HEK293 (cell line): ENCODE measurements around the gene SZT2.
A peak's percentile ranks its signal among the peaks of the same experiment; 100 is the strongest.

Source experiments
- BCL11A ChIP-seq: fragments of 450-650 bp; formaldehyde crosslinking; IDR thresholded peaks from 2 replicates; pipeline ENCODE4 v1.5.1; 2016; ENCODE audit warnings: low read depth, missing biosample characterization, missing genetic modification characterization
- KLF16 ChIP-seq: fragments of 450-650 bp; formaldehyde crosslinking; IDR thresholded peaks from 2 replicates; pipeline ENCODE4 v1.5.1; 2017; ENCODE audit warnings: missing biosample characterization, missing genetic modification characterization
- KLF17 ChIP-seq: fragments of 450-650 bp; formaldehyde crosslinking; IDR thresholded peaks from 2 replicates; pipeline ENCODE4 v1.5.1; 2016; ENCODE audit warnings: missing biosample characterization, missing genetic modification characterization
- KLF7 ChIP-seq: fragments of 450-650 bp; formaldehyde crosslinking; IDR thresholded peaks from 2 replicates; pipeline ENCODE4 v1.5.1; 2016; ENCODE audit warnings: missing biosample characterization, missing genetic modification characterization, borderline replicate concordance
- KLF9 ChIP-seq: fragments of 450-650 bp; formaldehyde crosslinking; IDR thresholded peaks from 2 replicates; pipeline ENCODE4 v1.5.1; 2016; ENCODE audit warnings: missing biosample characterization, missing genetic modification characterization, low read depth
- MEIS1 ChIP-seq: sonication (generic); formaldehyde crosslinking; IDR thresholded peaks from 2 replicates; pipeline ENCODE4 v1.8.1; 2022; ENCODE audit warnings: missing genetic modification reagents, mild to moderate bottlenecking, borderline replicate concordance
- MZF1 ChIP-seq: fragments of 450-650 bp; formaldehyde crosslinking; IDR thresholded peaks from 2 replicates; pipeline ENCODE4 v1.5.1; 2017; ENCODE audit warnings: missing biosample characterization, missing genetic modification characterization, borderline replicate concordance
- OSR2 ChIP-seq: fragments of 450-650 bp; formaldehyde crosslinking; IDR thresholded peaks from 2 replicates; pipeline ENCODE4 v1.5.1; 2016; ENCODE audit warnings: missing biosample characterization, missing genetic modification characterization
- PRDM6 ChIP-seq: fragments of 450-650 bp; formaldehyde crosslinking; IDR thresholded peaks from 2 replicates; pipeline ENCODE4 v1.5.1; 2017; ENCODE audit warnings: missing biosample characterization, missing genetic modification characterization
- SALL2 ChIP-seq: fragments of 450-650 bp; formaldehyde crosslinking; IDR thresholded peaks from 2 replicates; pipeline ENCODE4 v1.5.0; 2017; ENCODE audit warnings: missing biosample characterization, mild to moderate bottlenecking, missing genetic modification characterization, borderline replicate concordance
- SCRT1 ChIP-seq: fragments of 450-650 bp; formaldehyde crosslinking; IDR thresholded peaks from 2 replicates; pipeline ENCODE4 v1.5.1; 2016; ENCODE audit warnings: missing biosample characterization, missing genetic modification characterization, borderline replicate concordance
- SP7 ChIP-seq: fragments of 450-650 bp; formaldehyde crosslinking; IDR thresholded peaks from 2 replicates; pipeline ENCODE4 v1.5.1; 2016; ENCODE audit warnings: missing biosample characterization, missing genetic modification characterization
- ZBTB21 ChIP-seq: fragments of 450-650 bp; formaldehyde crosslinking; IDR thresholded peaks from 2 replicates; pipeline ENCODE4 v1.5.1; 2017; ENCODE audit warnings: missing biosample characterization, missing genetic modification characterization
- ZBTB6 ChIP-seq: fragments of 450-650 bp; formaldehyde crosslinking; IDR thresholded peaks from 2 replicates; pipeline ENCODE4 v1.5.1; 2017; ENCODE audit warnings: missing biosample characterization, missing genetic modification characterization
- ZFP41 ChIP-seq: fragments of 450-650 bp; formaldehyde crosslinking; IDR thresholded peaks from 2 replicates; pipeline ENCODE4 v1.5.1; 2016; ENCODE audit warnings: missing biosample characterization, missing genetic modification characterization, borderline replicate concordance
- ZNF10 ChIP-seq: fragments of 450-650 bp; formaldehyde crosslinking; IDR thresholded peaks from 2 replicates; pipeline ENCODE4 v1.5.1; 2017; ENCODE audit warnings: missing biosample characterization, missing genetic modification characterization
- ZNF2 ChIP-seq: fragments of 450-650 bp; formaldehyde crosslinking; IDR thresholded peaks from 2 replicates; pipeline ENCODE4 v1.5.1; 2016; ENCODE audit warnings: missing biosample characterization, missing genetic modification characterization
- ZNF211 ChIP-seq: fragments of 450-650 bp; formaldehyde crosslinking; IDR thresholded peaks from 2 replicates; pipeline ENCODE4 v1.5.1; 2016; ENCODE audit warnings: low read depth, missing biosample characterization, missing genetic modification characterization
- ZNF214 ChIP-seq: fragments of 450-650 bp; formaldehyde crosslinking; IDR thresholded peaks from 2 replicates; pipeline ENCODE4 v1.5.1; 2017; ENCODE audit warnings: missing biosample characterization, mild to moderate bottlenecking, missing genetic modification characterization, borderline replicate concordance
- ZNF248 ChIP-seq: fragments of 450-650 bp; formaldehyde crosslinking; IDR thresholded peaks from 2 replicates; pipeline ENCODE4 v1.5.1; 2017; ENCODE audit warnings: missing biosample characterization, missing genetic modification characterization
- ZNF391 ChIP-seq: fragments of 450-650 bp; formaldehyde crosslinking; IDR thresholded peaks from 2 replicates; pipeline ENCODE4 v1.5.1; 2016; ENCODE audit warnings: low read depth, missing biosample characterization, missing genetic modification characterization, borderline replicate concordance
- ZNF404 ChIP-seq: fragments of 450-650 bp; formaldehyde crosslinking; IDR thresholded peaks from 2 replicates; pipeline ENCODE4 v1.5.1; 2017; ENCODE audit warnings: missing biosample characterization, missing genetic modification characterization
- ZNF426 ChIP-seq: fragments of 450-650 bp; formaldehyde crosslinking; IDR thresholded peaks from 2 replicates; pipeline ENCODE4 v1.5.1; 2017; ENCODE audit warnings: missing biosample characterization, missing genetic modification characterization, mild to moderate bottlenecking, inconsistent platforms, moderate library complexity
- ZNF488 ChIP-seq: fragments of 450-650 bp; formaldehyde crosslinking; IDR thresholded peaks from 2 replicates; pipeline ENCODE4 v1.5.1; 2016; ENCODE audit warnings: missing biosample characterization, missing genetic modification characterization
- ZNF501 ChIP-seq: fragments of 450-650 bp; formaldehyde crosslinking; IDR thresholded peaks from 2 replicates; pipeline ENCODE4 v1.5.1; 2016; ENCODE audit warnings: missing biosample characterization, missing genetic modification characterization
- ZNF544 ChIP-seq: fragments of 450-650 bp; formaldehyde crosslinking; IDR thresholded peaks from 2 replicates; pipeline ENCODE4 v1.5.0; 2017; ENCODE audit warnings: missing biosample characterization, missing genetic modification characterization
- ZNF580 ChIP-seq: fragments of 450-650 bp; formaldehyde crosslinking; IDR thresholded peaks from 2 replicates; pipeline ENCODE4 v1.5.1; 2016; ENCODE audit warnings: missing biosample characterization, missing genetic modification characterization
- ZNF596 ChIP-seq: fragments of 450-650 bp; IDR thresholded peaks from 2 replicates; pipeline ENCODE4 v1.5.0; 2018; ENCODE audit warnings: missing biosample characterization, mild to moderate bottlenecking, missing genetic modification characterization, moderate library complexity
- ZNF626 ChIP-seq: fragments of 450-650 bp; sonication (Bioruptor Pico); formaldehyde crosslinking; IDR thresholded peaks from 2 replicates; pipeline ENCODE4 v1.5.1; 2018; ENCODE audit warnings: missing biosample characterization, missing genetic modification characterization, inconsistent platforms
- ZNF629 ChIP-seq: fragments of 450-650 bp; formaldehyde crosslinking; IDR thresholded peaks from 2 replicates; pipeline ENCODE4 v1.5.1; 2017; ENCODE audit warnings: missing biosample characterization, missing genetic modification characterization
- ZNF645 ChIP-seq: fragments of 450-650 bp; formaldehyde crosslinking; IDR thresholded peaks from 2 replicates; pipeline ENCODE4; 2016; ENCODE audit warnings: missing biosample characterization, missing genetic modification characterization
- ZNF654 ChIP-seq: fragments of 450-650 bp; formaldehyde crosslinking; IDR thresholded peaks from 2 replicates; pipeline ENCODE4 v1.5.1; 2016; ENCODE audit warnings: low read depth, missing biosample characterization, missing genetic modification characterization
- ZNF658 ChIP-seq: fragments of 450-650 bp; formaldehyde crosslinking; IDR thresholded peaks from 2 replicates; pipeline ENCODE4; 2016; ENCODE audit warnings: missing biosample characterization, missing genetic modification characterization
- ZNF747 ChIP-seq: fragments of 450-650 bp; formaldehyde crosslinking; IDR thresholded peaks from 2 replicates; pipeline ENCODE4 v1.5.1; 2016; ENCODE audit warnings: missing biosample characterization, missing genetic modification characterization
- ZNF792 ChIP-seq: fragments of 450-650 bp; formaldehyde crosslinking; IDR thresholded peaks from 2 replicates; pipeline ENCODE4 v1.5.1; 2016; ENCODE audit warnings: missing biosample characterization, missing genetic modification characterization
- ZNF843 ChIP-seq: fragments of 450-650 bp; formaldehyde crosslinking; IDR thresholded peaks from 2 replicates; pipeline ENCODE4 v1.5.1; 2016; ENCODE audit warnings: missing biosample characterization, missing genetic modification characterization
- ZSCAN16 ChIP-seq: fragments of 450-650 bp; formaldehyde crosslinking; IDR thresholded peaks from 2 replicates; pipeline ENCODE4 v1.5.1; 2016; ENCODE audit warnings: missing biosample characterization, missing genetic modification characterization

The SZT2 gene

GRCh38 chr1:43396059-43396458, 6.4 kb downstream of the SZT2 start (continued):
- TF ChIP-seq ZNF596 (no peak), ZNF391 (tag by site-specific recombination) (0 out of 2 replicates have a peak, but pooled peaks have one; percentile 26), ZNF501 (tag by site-specific recombination) (0 out of 2 replicates have a peak, but pooled peaks have one; percentile 58), ZNF2 (tag by site-specific recombination) (no peak), KLF9 (no peak), ZFP41 (tag by site-specific recombination) (no peak), ZNF211 (tag by site-specific recombination) (no peak), ZNF248 (no peak), ZNF654 (tag by site-specific recombination) (no peak), KLF7 (tag by site-specific recombination) (no peak), MEIS1 (CRISPR knock-in tag) (no peak), ZNF626 (no peak), ZNF544 (tag by site-specific recombination) (no peak), ZSCAN16 (tag by site-specific recombination) (no peak), ZNF580 (tag by site-specific recombination) (peak; percentile 81), ZNF792 (tag by site-specific recombination) (no peak), SALL2 (tag by site-specific recombination) (no peak), ZNF645 (tag by site-specific recombination) (no peak), MZF1 (tag by site-specific recombination) (peak; percentile 76; the same call in 1 of the 2 replicates), ZNF426 (tag by site-specific recombination) (no peak), SP7 (peak; percentile 78), OSR2 (peak; percentile 86), ZNF843 (tag by site-specific recombination) (peak; percentile 94), ZNF10 (tag by site-specific recombination) (no peak), KLF17 (tag by site-specific recombination) (no peak), ZBTB21 (tag by site-specific recombination) (no peak), ZNF658 (tag by site-specific recombination) (no peak), ZNF629 (tag by site-specific recombination) (peak; percentile 48; the same call in 1 of the 2 replicates), ZNF404 (tag by site-specific recombination) (no peak), SCRT1 (tag by site-specific recombination) (no peak), ZNF488 (no peak), ZNF747 (no peak), ZBTB6 (tag by site-specific recombination) (no peak), ZNF214 (tag by site-specific recombination) (no peak), PRDM6 (peak; percentile 99), BCL11A (tag by site-specific recombination) (0 out of 2 replicates have a peak, but pooled peaks have one; percentile 70), KLF16 (tag by site-specific recombination) (no peak)
